Kidney epithelial cell (primary cell): ENCODE measurements around the gene ARHGAP23. TPM values are rescaled to one million over a fixed set of nuclear protein-coding genes. Genes with fewer than 3 reads are reported as not detected.

Source experiments
- DNase-seq: peaks from one replicate; pipeline ENCODE4 v3.0.0-alpha.2; 2010; ENCODE audit warnings: low read depth
- H3K27me3 ChIP-seq: 2 replicates; pipeline ENCODE4 v1.6.0; 2011; ENCODE audit warnings: low read length; ENCODE audit not compliant: control insufficient read depth, insufficient read depth
- H3K36me3 ChIP-seq: 2 replicates; pipeline ENCODE4 v1.5.1; 2011; ENCODE audit warnings: low read length; ENCODE audit not compliant: control insufficient read depth, insufficient read depth
- H3K4me3 ChIP-seq: 2 replicates; pipeline ENCODE4 v1.5.1; 2011; ENCODE audit warnings: low read depth, mild to moderate bottlenecking, control low read depth, low read length
- CTCF ChIP-seq: IDR thresholded peaks from 2 replicates; pipeline ENCODE4 v1.5.1; 2011; ENCODE audit warnings: mild to moderate bottlenecking, moderate library complexity, low read length, control low read depth, inconsistent platforms; ENCODE audit not compliant: insufficient read depth, poor library complexity, severe bottlenecking
- total RNA-seq: library from RNA; depleted of rRNA; stranded (reverse); fragments of >200 nt; gene quantifications from 2 replicates; pipeline ENCODE4 v1.2.3, GENCODE V29; 2015

ARHGAP23 gene
- total RNA-seq, 1 donor from 2014 or later = 52.8 TPM

GRCh38 chr17:38458521-38458920 lies 30.3 kb downstream of the ARHGAP23 start:
- no peak for TF ChIP-seq CTCF
- Histone ChIP-seq H3K27me3 (no peaks in the 10 kb centered on the region), H3K36me3 (peaks cover 2% of the 10 kb centered on the region), H3K4me3 (no peak overlapping the region)
- DNase-seq = no peak

GRCh38 chr17:38459567-38459966 lies 31.3 kb downstream of the ARHGAP23 start:
- no peak overlapping the region for H3K4me3 ChIP-seq
- peaks cover 7% of the 10 kb centered on the region for H3K36me3 ChIP-seq
- no peak for TF ChIP-seq CTCF
- H3K27me3 ChIP-seq = no peaks in the 10 kb centered on the region
- DNase-seq = no peak

GRCh38 chr17:38460082-38460715 lies 31.9 kb downstream of the ARHGAP23 start:
- no peak for TF ChIP-seq CTCF
- H3K4me3 ChIP-seq = no peak overlapping the region
- no peaks in the 10 kb centered on the region for H3K27me3 ChIP-seq
- no peak for DNase-seq
- peaks cover 7% of the 10 kb centered on the region for H3K36me3 ChIP-seq

- no peak for DNase-seq
- H3K27me3 ChIP-seq = no peaks in the 10 kb centered on the region
- H3K36me3 ChIP-seq = peaks cover 7% of the 10 kb centered on the region
- no peak overlapping the region for H3K4me3 ChIP-seq
- TF ChIP-seq CTCF = no peak
Observed at GRCh38 chr17:38460716-38461630, 32.7 kb downstream of the ARHGAP23 start.

GRCh38 chr17:38461683-38462082 lies 33.4 kb downstream of the ARHGAP23 start:
- no peak for DNase-seq
- Histone ChIP-seq H3K27me3 (no peaks in the 10 kb centered on the region), H3K36me3 (peaks cover 7% of the 10 kb centered on the region), H3K4me3 (no peak overlapping the region)
- TF ChIP-seq CTCF = no peak
